Measurements from ENCODE around the gene PPM1H. TPM values are rescaled to one million over a fixed set of nuclear protein-coding genes. Genes with fewer than 3 reads are reported as not detected.

Gene PPM1H
- total RNA-seq, 1 experiment from 2014 or later = 12.0 TPM

DNA sequence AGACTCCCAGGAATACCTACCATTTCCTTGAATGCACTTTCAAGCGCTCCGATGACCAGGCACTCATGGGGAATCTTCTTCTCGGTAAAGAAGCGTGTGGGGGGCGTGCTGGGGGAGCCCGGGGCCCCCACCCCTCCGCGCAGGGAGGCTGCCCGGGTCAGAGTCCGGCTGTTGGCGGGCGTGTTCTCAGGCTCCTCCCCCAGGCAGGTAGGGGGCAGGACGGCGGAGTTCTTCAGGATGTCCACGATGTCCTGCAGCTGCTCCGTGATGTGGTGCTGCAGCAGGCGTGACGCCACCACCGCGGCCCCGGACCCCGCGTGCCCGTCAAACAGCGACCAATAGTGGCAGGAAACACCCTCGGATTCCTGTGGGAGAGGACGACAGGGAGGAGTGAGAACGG is 133.2 kb downstream of the PPM1H start:
- Histone ChIP-seq H3K79me2 (ENCODE audit: low read length) (no peaks in the 10 kb centered on the region), H3K27ac (ENCODE audit: low read length) (no peak overlapping the region), H3K9me2 (replicated peaks; ENCODE audit: low read length) (no peaks in the 10 kb centered on the region), H4K20me1 (ENCODE audit: low read length) (no peaks in the 10 kb centered on the region), H3K9me3 (ENCODE audit: low read length) (no peaks in the 10 kb centered on the region), H3K9ac (ENCODE audit: low read length) (no peak overlapping the region), H3F3A (ENCODE audit: low read length, unreplicated experiment) (peaks cover 8% of the 10 kb centered on the region), H3K4me1 (ENCODE audit: insufficient read depth, low read length) (peaks cover 17% of the 10 kb centered on the region), H3K4me3 (ENCODE audit: low read length) (no peak overlapping the region), H2AFZ (ENCODE audit: low read length) (no peak overlapping the region), H3K36me3 (ENCODE audit: low read depth, low read length) (no peaks in the 10 kb centered on the region), H3K27me3 (ENCODE audit: low read length) (no peaks in the 10 kb centered on the region), H3K4me2 (ENCODE audit: low read length) (no peak overlapping the region)
- BruUV-seq (replicated peaks) = no TSS peak
- TF ChIP-seq CTCF (conservative IDR thresholded peaks at IDR 0.05; ENCODE audit: low read depth, low read length) = no peak
- TF ChIP-seq EZH2 (IDR thresholded peaks at IDR 0.05; ENCODE audit: low read length, unreplicated experiment) = no peak
- no peak for TF ChIP-seq EZH2phosphoT487 (IDR thresholded peaks at IDR 0.05; ENCODE audit: borderline replicate concordance, low read length)
- POLR2A ChIA-PET (ENCODE audit: unreplicated experiment) = no interaction called here
- intact Hi-C loops (cut with micrococcal nuclease) = loop anchor here (2.0 to 5.0 kb wide), 3 partner anchors 66 to 186 kb away; partner anchors contain the start of gene PPM1H
- CTCF ChIA-PET = interaction anchor here (0.8 kb wide), 1 partner anchor 267 kb away, joined by 3 read pairs; no protein-coding TSS in a partner anchor
- ATAC-seq (no peak), DNase-seq (no peak)

GRCh38 chr12:62800707-62801400 is 134.1 kb downstream of the PPM1H start:
- POLR2A ChIA-PET (ENCODE audit: unreplicated experiment) = interaction anchor here (0.6 kb wide), 1 partner anchor 15 kb away, joined by 6 read pairs; no protein-coding TSS in a partner anchor
- Histone ChIP-seq H3F3A (ENCODE audit: low read length, unreplicated experiment) (peaks cover 8% of the 10 kb centered on the region), H3K9me2 (replicated peaks; ENCODE audit: low read length) (no peaks in the 10 kb centered on the region), H3K4me1 (ENCODE audit: insufficient read depth, low read length) (peaks cover 17% of the 10 kb centered on the region), H3K4me3 (ENCODE audit: low read length) (no peak overlapping the region), H3K36me3 (ENCODE audit: low read depth, low read length) (no peaks in the 10 kb centered on the region), H3K27ac (ENCODE audit: low read length) (peak overlapping the region; percentile 91), H4K20me1 (ENCODE audit: low read length) (no peaks in the 10 kb centered on the region), H3K4me2 (ENCODE audit: low read length) (peak overlapping the region; percentile 58; the same call in 1 of the 2 replicates), H2AFZ (ENCODE audit: low read length) (no peak overlapping the region), H3K79me2 (ENCODE audit: low read length) (no peaks in the 10 kb centered on the region), H3K9me3 (ENCODE audit: low read length) (no peaks in the 10 kb centered on the region), H3K27me3 (ENCODE audit: low read length) (no peaks in the 10 kb centered on the region), H3K9ac (ENCODE audit: low read length) (peak overlapping the region; percentile 53)
- DNase-seq = no peak
- ATAC-seq = no peak
- TF ChIP-seq CTCF (conservative IDR thresholded peaks at IDR 0.05; ENCODE audit: low read depth, low read length) = no peak
- TF ChIP-seq EZH2phosphoT487 (IDR thresholded peaks at IDR 0.05; ENCODE audit: borderline replicate concordance, low read length) = no peak
- TF ChIP-seq EZH2 (IDR thresholded peaks at IDR 0.05; ENCODE audit: low read length, unreplicated experiment) = no peak
- CTCF ChIA-PET = interaction anchor here (0.6 to 2.3 kb wide), 6 partner anchors 47 to 268 kb away, joined by 3 to 10 read pairs (median 4); no protein-coding TSS in a partner anchor
- intact Hi-C loops (cut with micrococcal nuclease) = loop anchor here (5.0 kb wide), 2 partner anchors 66 to 186 kb away; no protein-coding TSS in a partner anchor
- no TSS peak for BruUV-seq (replicated peaks)
